Upper lobe of left lung (tissue), 6 donors: ENCODE measurements around the gene FUNDC1. TPM values are rescaled to one million over a fixed set of nuclear protein-coding genes. Genes with fewer than 3 reads are reported as not detected.

Experiments used
- ATAC-seq, 2 donors: fragments of 200-7000 bp; cut with Tn5 transposase; one replicate each; pipeline ENCODE4 v1.9.1; 2022; ENCODE audit warnings: mild to moderate bottlenecking in 2 of 2, moderate library complexity in 2 of 2; ENCODE audit not compliant: low FRiP score in 2 of 2
- DNase-seq, 2 donors: peaks; one replicate each; pipeline ENCODE4 v3.0.0-alpha.2; 2019 to 2020
- H3K27ac ChIP-seq, 4 donors: fragments of 200-600 bp; sonication (generic); one replicate each; pipeline ENCODE4 v1.5.1; 2016 to 2019
- H3K27me3 ChIP-seq, 4 donors: fragments of 200-600 bp; sonication (generic); one replicate each; pipeline ENCODE4 v1.5.1; 2017 to 2019
- H3K36me3 ChIP-seq, 4 donors: fragments of 200-600 bp; sonication (generic); one replicate each; pipeline ENCODE4 v1.5.1; 2016 to 2019
- H3K4me1 ChIP-seq, 4 donors: fragments of 200-600 bp; sonication (generic); one replicate each; pipeline ENCODE4 v1.5.1; 2018 to 2019
- H3K4me3 ChIP-seq, 4 donors: fragments of 200-600 bp; sonication (generic); one replicate each; pipeline ENCODE4 v1.5.1; 2017 to 2019; ENCODE audit warnings: mild to moderate bottlenecking in 2 of 4, moderate library complexity in 1 of 4
- H3K9me3 ChIP-seq, 4 donors: fragments of 200-600 bp; sonication (generic); one replicate each; pipeline ENCODE4 v1.5.1; 2018 to 2019
- CTCF ChIP-seq, 6 experiments: fragments of 450-650 bp in 4 of 6; fragments of 200-600 bp in 2 of 6; sonication (generic) in 2 of 6; IDR thresholded peaks; one replicate each; pipeline ENCODE4 v1.5.1; 2016 to 2019; ENCODE audit warnings: antibody characterized with exemption in 6 of 6
- EP300 ChIP-seq, 4 donors: sonication (generic); formaldehyde crosslinking; IDR thresholded peaks; one replicate each; pipeline ENCODE4 v1.5.1; 2017; ENCODE audit warnings: antibody characterized with exemption in 4 of 4, control low read depth in 2 of 4
- POLR2A ChIP-seq, 4 donors: fragments of 450-650 bp; IDR thresholded peaks; one replicate each; pipeline ENCODE4 v1.5.1; 2016 to 2017; ENCODE audit warnings: antibody characterized with exemption in 4 of 4, mild to moderate bottlenecking in 2 of 4
- POLR2AphosphoS5 ChIP-seq, 2 donors: sonication (generic); formaldehyde crosslinking; IDR thresholded peaks; one replicate each; pipeline ENCODE4 v1.5.1; 2017; ENCODE audit warnings: antibody characterized with exemption in 2 of 2
- WGBS, 2 donors: methylation state at CpG; one replicate each; pipeline ENCODE4 v1.1.5; 2017 to 2018; 5-methylcytosine and 5-hydroxymethylcytosine counted together
- total RNA-seq, 6 donors: library from RNA; depleted of rRNA in 4 of 6; stranded (reverse); fragments of >200 nt in 4 of 6; gene quantifications; one replicate each; pipeline versions ENCODE4 v1.1.0 to v1.2.1, GENCODE V29; 2016 to 2021
- donor health status: DM: no; HTN: no; CAD: no; lungs with moderate emphysema.
- donor health status: DM: no; HTN: yes; CAD: no; lungs with severe emphysema.

Gene FUNDC1
- 10 to 100 TPM in 1 of 6 donors, 1 to 10 TPM in 5; 1.3 to 14.6 (median 8.0) TPM for total RNA-seq

- Histone ChIP-seq H3K9me3 (no peaks in the 10 kb centered on the region), H3K27me3 (no peaks in the 10 kb centered on the region), H3K36me3 (peaks cover 0 to 2% (median 0%) of the 10 kb centered on the region in 4 donors), H3K4me1 (peaks cover 0 to 12% (median 6%) of the 10 kb centered on the region in 4 donors), H3K27ac (peak within 1 kb of the TSS; percentile 51 to 86 (median 76)), H3K4me3 (peak within 1 kb of the TSS; percentile 12 to 71 (median 64))
- peak; percentile 92 to 95 for DNase-seq
- WGBS, 2 donors: 1 to 4% methylated on average over 19 to 35 of the region's 35 CpGs
- peak; percentile 98 to 100 for ATAC-seq
- TF ChIP-seq POLR2A (IDR thresholded peaks at IDR 0.05) (peak in 2 of 4 donors; percentile 39 to 57), CTCF (IDR thresholded peaks at IDR 0.05) (peak in 3 of 6 experiments; percentile 18 to 34 (median 26)), POLR2AphosphoS5 (IDR thresholded peaks at IDR 0.05) (peak; percentile 14 to 55), EP300 (IDR thresholded peaks at IDR 0.05) (no peak)
Measured at GRCh38 chrX:44542567-44543325, at the start of gene FUNDC1. Gene FUNDC1 (minus strand): TSS chrX:44542859. CDS start chrX:44542832, 27 bp downstream.

- Histone ChIP-seq H3K27me3 (no peaks in the 10 kb centered on the region), H3K36me3 (no peaks in the 10 kb centered on the region), H3K4me1 (no peaks in the 10 kb centered on the region), H3K9me3 (no peaks in the 10 kb centered on the region), H3K4me3 (no peak overlapping the region), H3K27ac (no peak overlapping the region)
- TF ChIP-seq POLR2A (IDR thresholded peaks at IDR 0.05) (no peak), POLR2AphosphoS5 (IDR thresholded peaks at IDR 0.05) (no peak), CTCF (IDR thresholded peaks at IDR 0.05) (no peak), EP300 (IDR thresholded peaks at IDR 0.05) (no peak)
- no peak for ATAC-seq
- 73 to 84% methylated on average over 3 of the region's 3 CpGs for WGBS, 2 donors
- no peak for DNase-seq
Measured at GRCh38 chrX:44585866-44586265, 43.2 kb upstream of the FUNDC1 start.

DNA sequence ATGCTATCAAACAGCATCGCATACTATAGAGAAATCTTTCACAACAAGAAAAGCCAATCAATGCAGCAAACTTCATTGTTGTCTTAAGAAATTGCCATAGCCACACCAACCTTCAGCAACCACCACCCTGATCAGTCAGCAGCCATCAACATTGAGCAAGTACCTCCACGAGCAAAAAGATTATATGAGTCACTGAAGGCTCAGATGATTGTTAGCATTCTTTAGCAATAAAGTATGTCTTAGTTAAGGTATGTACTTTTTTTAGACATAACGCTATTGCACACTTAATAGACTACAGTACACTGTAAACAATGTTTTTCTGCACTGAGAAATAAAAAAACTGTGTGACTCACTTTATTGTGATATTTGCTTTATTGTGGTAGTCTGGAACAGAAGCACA lies 37.8 kb upstream of the FUNDC1 start:
- H3K27ac ChIP-seq: no peak overlapping the region
- TF ChIP-seq EP300 (IDR thresholded peaks at IDR 0.05) (no peak), POLR2A (IDR thresholded peaks at IDR 0.05) (no peak), CTCF (IDR thresholded peaks at IDR 0.05) (no peak), POLR2AphosphoS5 (IDR thresholded peaks at IDR 0.05) (no peak)
- no peaks in the 10 kb centered on the region for H3K4me1 ChIP-seq
- H3K27me3 ChIP-seq: no peaks in the 10 kb centered on the region
- H3K9me3 ChIP-seq: no peaks in the 10 kb centered on the region
- H3K4me3 ChIP-seq: no peak overlapping the region
- WGBS, 2 donors: 72 to 74% methylated on average over 3 of the region's 3 CpGs
- DNase-seq (no peak), ATAC-seq (no peak)
- H3K36me3 ChIP-seq: no peaks in the 10 kb centered on the region

GRCh38 chrX:44572340-44572938 lies 29.8 kb upstream of the FUNDC1 start:
- Histone ChIP-seq H3K36me3 (no peaks in the 10 kb centered on the region), H3K9me3 (peaks cover 0 to 22% (median 4%) of the 10 kb centered on the region in 4 donors), H3K27ac (no peak overlapping the region), H3K4me3 (no peak overlapping the region), H3K4me1 (no peaks in the 10 kb centered on the region), H3K27me3 (no peaks in the 10 kb centered on the region)
- 84 to 85% methylated on average over 4 of the region's 4 CpGs for WGBS, 2 donors
- DNase-seq: no peak
- no peak for TF ChIP-seq EP300 (IDR thresholded peaks at IDR 0.05)
- no peak for TF ChIP-seq POLR2A (IDR thresholded peaks at IDR 0.05)
- no peak for TF ChIP-seq POLR2AphosphoS5 (IDR thresholded peaks at IDR 0.05)
- TF ChIP-seq CTCF (IDR thresholded peaks at IDR 0.05): no peak
- no peak for ATAC-seq
